Stimulated activated CD8-positive, alpha-beta memory T cell treated with anti-CD3 and anti-CD28 coated beads, Interleukin-15, amount 100 ng/mL, for 1 hour (primary cell): Measurements from ENCODE around the gene MAP3K19.
"Not testable (repeated sequence)": the region's sequence is repeated elsewhere in the genome, so short reads cannot be mapped to it uniquely, and the experiment has no call there.

Source experiments
- DNase-seq: peaks from one replicate; pipeline ENCODE4 v3.0.0-alpha.2; 2020; ENCODE audit warnings: low read depth

MAP3K19 gene, protein sequence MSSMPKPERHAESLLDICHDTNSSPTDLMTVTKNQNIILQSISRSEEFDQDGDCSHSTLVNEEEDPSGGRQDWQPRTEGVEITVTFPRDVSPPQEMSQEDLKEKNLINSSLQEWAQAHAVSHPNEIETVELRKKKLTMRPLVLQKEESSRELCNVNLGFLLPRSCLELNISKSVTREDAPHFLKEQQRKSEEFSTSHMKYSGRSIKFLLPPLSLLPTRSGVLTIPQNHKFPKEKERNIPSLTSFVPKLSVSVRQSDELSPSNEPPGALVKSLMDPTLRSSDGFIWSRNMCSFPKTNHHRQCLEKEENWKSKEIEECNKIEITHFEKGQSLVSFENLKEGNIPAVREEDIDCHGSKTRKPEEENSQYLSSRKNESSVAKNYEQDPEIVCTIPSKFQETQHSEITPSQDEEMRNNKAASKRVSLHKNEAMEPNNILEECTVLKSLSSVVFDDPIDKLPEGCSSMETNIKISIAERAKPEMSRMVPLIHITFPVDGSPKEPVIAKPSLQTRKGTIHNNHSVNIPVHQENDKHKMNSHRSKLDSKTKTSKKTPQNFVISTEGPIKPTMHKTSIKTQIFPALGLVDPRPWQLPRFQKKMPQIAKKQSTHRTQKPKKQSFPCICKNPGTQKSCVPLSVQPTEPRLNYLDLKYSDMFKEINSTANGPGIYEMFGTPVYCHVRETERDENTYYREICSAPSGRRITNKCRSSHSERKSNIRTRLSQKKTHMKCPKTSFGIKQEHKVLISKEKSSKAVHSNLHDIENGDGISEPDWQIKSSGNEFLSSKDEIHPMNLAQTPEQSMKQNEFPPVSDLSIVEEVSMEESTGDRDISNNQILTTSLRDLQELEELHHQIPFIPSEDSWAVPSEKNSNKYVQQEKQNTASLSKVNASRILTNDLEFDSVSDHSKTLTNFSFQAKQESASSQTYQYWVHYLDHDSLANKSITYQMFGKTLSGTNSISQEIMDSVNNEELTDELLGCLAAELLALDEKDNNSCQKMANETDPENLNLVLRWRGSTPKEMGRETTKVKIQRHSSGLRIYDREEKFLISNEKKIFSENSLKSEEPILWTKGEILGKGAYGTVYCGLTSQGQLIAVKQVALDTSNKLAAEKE (N-terminal part only)

DNA sequence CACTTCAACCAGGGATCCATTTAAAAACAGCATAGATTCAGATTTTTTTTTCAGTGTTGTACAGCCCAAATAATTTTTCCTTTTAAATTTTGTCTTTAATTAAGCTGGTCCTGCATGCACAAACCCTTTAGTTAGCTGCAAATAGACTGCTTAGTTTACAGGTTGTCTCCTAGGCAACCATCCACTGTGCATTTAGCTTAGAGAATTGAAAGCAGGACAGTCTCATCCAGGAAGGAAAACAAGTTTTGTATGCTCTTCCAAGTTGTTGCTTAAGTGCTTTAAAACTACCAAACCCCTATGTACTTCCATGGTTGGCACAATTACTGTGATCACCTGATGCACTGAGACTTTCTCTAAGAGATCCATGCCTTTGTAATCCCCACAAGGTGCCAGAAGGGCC, at the start of gene MAP3K19:
MAP3K19 (minus strand) TSS at position 148 of the 400 bp plus-strand sequence. CDS start 22,800 bp downstream, outside the sequence.
- no peak for DNase-seq

DNA sequence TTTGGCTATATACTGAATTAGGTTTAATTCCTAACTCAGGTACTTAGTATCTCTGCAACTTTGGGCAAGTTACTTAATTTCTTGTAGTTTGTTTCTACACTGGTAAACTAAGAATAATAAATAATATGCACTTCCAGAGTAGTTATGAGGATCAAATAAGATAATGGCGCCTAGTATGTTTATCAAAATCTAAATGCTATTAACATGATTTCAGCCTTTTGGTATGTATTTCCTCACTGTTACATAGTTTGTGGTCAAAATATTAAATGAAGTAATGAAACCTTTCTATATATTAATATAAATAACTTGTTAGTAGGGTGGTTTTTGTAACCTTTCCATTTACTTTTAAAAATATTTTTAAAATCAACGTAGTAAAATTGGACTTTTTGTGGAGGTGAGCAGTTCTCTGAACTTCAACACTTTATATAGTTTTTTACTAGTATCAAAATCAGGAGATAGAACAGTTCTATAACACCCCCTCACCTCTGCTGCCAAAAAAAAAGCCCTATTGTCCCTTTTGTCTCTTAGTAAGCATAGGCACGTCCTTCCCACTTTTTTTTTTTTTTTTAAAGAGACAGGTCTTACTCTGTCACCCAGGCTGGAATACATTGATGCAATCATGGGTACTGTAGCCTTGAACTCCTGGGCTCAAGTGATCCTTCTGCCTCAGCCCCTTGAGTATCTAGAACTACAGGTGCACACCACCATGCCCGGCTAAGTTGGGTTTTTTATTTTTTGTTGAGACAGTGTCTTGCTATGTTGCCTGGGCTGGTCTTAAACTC, 49.6 kb upstream of the MAP3K19 start:
- no peak for DNase-seq

DNA sequence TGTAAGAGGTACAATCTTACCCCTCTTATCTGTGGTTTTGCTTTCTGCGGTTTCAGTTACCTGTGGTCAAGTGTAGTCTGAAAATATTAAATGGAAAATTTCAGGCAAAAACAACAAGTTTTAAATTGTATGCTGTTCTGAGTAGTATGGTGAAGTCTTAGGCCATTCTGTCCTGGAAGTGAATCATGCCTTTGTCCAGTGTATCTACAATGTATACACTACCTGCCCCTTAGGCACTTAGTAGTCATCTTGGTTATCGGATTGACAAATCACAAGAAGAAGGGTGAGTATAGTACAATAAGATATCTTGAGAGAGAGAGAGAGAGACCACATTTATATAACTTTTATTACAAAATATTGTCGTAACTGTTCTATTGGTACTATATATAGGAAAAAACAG, 48.3 kb upstream of the MAP3K19 start:
- no peak for DNase-seq

DNA sequence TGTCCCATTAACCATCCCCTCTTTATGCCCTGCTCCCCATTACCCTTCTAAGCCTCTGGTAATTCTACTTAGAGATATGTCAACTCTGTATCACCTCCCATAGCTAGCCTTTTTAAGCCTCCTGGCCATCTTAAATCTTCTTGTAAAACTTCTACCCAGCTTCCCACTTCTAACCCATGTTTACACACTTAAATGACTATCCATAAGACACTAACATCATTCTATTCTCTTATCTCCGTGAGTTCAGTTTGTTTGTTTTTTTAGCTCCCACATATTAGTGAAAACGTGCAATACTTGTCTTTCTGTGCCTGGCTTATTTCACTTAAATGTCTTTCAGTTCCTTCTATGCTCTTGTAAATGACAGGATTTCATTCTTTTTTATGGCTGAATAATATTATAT, 47.3 kb upstream of the MAP3K19 start:
- no peak for DNase-seq

DNA sequence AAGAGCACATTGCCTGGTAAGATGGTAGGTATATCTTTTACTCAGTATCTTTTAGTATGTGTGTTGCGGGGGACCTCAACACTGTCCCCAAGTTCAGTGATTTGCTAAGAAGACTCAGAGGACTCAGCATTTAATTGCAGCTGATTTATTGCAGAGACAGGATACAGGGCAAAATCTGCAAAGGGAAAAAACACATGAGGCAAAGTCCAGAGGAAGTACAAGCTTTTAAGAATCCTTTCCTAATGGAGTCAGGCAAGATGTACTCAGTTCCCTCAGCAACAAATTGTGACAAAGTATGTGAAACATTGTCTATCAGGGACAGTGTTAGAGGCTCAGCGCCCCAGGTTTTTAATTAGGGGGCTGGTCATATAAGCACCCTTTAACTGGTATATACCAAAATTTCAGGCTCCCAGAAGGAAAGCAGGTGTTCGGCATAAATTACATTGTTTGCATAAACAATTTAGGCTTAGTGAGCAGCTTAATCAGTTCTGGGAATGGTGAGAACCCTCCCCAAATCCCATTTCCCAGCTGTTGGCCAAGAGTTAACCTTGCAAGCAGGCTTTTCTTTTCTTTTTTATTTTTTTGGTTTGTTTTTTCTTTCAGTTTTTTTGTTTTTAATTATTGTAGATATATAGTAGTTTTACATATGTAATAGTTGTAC, 46.6 kb upstream of the MAP3K19 start:
- no peak for DNase-seq

DNA sequence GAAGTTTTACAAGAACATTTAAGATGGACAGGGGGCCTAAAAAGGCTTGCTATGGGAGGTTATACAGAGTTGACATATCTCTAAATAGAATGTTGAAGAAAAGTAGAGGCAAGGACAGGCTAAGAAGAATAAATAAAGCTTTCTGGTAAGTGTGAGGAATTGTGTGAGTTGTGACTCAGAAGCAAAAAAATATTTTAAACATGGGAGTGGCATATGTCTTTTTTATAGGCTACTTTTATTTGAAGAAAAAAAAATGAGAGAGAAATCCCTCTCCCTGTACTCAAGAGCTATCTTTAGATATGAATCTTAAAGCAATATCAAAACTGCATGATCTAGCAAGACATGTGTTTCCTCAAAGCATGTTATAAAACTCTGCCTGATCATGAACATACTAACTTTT, 45.9 kb upstream of the MAP3K19 start:
- DNase-seq = no peak

DNA sequence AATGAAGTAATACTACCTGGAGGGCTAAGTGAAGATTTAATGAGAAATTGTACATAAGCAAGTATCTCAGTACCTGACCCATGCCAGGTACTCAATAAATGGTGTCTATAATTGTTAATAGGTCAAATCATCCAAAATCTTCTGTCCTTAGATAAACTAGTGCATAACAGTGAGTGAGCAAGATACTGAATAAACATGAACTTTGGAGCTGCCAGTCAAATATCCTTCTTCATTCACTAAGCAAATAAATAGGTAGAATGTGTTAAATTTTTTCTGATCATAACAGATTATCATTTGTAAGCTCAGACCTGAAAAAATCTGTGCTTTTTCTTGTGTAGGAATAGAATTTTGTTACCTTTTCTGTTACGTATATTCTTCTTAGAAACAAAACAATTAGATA, 44.4 kb upstream of the MAP3K19 start:
- DNase-seq = no peak

DNA sequence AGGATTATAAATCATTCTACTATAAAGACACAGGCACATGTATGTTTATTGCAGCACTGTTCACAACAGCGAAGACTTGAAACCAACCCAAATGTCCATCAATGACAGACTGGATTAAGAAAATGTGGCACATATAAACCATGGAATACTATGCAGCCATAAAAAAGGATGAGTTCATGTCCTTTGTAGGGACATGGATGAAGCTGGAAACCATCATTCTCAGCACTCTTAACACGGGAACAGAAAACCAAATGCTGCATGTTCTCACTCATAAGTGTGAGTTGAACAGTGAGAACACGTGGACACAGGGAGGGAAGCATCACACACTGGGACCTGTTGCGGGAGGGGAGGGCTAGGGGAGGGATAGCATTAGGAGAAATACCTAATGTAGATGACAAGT, 42.4 kb upstream of the MAP3K19 start:
- DNase-seq = not testable (repeated sequence)

DNA sequence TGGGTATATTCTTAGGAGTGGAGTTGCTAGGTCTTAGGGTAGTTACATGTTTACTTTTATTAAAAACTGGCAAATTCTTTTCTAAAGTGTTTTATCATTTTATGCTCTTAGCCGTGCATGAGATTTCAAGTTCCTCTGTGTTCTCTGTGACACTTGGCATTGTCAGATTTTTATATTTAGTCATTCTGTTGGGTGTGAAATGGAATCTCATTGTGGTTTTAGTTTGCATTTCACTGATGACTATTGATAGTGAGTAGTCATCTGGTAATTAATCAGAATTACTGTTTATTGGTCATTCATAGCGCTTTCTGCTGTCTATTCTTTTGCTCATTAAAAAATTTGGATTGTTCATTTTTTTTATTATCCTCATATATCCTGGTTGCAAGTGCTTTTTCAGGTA, 39.0 kb upstream of the MAP3K19 start:
- DNase-seq = no peak

DNA sequence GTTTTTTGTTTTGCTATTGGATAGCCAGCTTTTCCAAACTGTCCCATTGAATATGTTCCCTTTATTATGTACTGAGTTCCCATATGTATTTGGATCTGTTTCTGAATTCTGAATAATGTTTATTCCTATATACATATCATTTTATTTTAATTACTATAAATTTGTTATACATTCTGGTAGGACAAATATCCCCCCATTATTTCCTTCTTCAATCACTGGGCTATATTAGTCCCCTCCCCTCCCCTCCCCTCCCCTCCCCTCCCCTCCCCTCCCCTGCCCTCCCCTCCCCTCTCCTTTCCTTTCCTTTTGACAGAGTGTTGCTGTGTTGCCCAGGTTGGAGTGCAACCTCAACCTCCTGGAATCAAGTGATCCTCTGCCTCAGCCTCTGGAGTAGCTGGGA, 31.2 kb upstream of the MAP3K19 start:
- DNase-seq = no peak

DNA sequence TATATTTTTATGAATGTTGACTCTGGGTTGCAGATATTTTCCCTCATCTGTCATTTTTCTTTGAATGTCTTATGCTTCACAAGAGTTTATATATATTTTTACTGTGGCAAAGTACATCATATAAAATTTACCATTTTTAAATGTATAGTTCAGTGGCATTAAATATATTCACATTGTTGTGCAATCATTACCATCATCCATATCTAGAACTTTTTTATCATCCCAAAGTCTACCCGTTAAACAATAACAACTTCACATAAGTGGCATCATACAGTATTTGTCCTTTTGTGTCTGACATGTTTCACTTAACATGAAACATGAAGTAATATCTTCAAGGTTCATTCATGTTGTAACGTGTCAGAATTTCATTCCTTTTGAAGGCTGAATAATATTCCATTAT, 29.3 kb upstream of the MAP3K19 start:
- no peak for DNase-seq

DNA sequence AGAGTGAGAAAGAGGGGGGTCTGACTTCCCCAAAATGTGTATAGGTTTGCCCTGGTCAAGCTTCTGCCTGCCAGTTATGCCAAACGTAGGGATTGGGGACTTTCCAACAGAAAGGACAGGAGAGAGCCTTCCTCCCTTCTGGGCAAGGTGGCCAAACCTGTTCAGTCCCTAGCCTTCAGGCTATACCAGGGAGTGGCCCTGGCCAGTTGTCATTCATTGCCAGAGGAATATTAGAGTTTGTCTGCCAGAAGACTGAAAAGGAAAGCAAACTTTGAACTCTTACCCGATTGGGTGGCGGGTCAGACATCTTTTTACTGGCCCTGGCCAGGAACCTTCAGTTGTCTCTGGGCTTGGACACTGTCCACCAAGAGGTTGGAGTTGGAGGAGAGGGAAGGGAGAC, 27.0 kb upstream of the MAP3K19 start:
- DNase-seq = no peak

DNA sequence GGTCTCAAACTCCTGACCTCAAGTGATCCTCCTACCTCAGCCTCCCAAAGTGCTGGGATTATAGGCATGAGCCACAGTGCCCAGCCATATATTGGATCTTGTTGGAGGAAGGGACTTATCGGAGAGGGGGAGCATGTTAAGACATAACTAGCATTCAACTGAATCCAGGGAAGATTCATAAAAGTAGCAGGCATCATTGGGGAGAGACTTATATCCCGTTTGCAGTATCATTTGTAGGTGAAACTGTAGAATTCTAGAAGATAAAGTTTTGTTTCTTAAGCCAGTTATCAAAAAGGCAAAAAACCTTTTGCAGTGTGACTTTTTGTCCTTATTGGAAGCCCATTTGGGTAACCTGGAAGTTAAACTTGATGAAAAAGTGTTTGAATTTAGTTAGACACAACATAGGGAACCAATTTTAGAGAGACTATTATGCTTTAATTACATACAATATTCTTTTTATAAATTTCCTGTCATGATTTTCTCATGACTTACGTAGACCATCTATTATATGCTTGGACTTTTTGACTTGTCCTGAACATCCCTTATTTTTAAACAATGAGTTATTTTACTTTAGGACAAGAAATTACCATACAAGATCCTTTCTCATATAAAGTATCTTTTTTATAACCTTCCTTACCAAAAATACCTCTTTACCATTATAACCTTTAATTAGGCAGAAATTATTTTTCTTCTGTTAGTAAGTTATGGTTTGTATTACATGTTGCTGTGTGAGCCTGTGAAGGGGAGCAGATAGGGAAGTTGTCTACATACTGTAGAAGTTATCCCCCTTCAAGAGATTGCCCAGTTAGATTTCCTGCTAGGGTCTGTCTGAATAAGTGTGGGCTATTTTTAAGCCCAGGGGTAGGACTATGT, 25.1 kb upstream of the MAP3K19 start:
- no peak for DNase-seq

DNA sequence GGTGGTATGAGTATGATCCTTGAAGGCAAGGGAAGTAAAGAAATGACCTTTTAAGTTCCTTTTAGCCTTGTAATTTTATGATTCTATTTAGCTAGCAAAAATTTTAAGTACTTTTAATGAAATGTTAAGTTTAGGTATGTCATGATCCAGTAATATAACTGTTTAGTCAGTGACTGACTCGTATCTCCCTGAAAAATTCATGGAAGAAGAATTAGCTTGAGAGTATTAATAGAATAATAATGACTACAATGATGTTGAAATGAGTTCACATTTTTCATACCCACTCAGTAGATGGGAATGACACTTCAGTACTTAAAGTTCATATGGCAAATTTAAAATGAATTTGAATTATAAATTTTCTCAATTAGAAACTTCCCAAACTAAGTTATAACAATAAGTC, 19.5 kb upstream of the MAP3K19 start:
- DNase-seq = no peak

DNA sequence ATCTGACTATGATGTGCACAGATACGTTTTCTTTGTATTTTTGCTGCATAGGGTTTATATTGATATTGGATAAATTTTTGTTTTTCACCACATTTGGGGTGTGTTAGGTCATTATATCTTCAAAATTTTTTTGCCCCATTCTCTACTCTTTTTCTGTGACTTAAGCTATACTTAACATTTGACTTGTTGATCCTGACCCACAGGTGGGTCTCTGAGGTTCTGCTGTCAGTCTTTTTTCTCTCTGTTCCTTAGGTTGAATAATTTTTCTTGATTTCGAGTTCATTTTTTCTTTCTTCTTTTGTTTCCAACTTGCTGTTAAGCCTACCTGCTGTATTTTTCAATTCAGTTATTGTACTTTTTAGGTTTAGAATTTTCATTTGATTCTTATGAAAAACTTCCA, 16.9 kb upstream of the MAP3K19 start:
- DNase-seq = no peak

DNA sequence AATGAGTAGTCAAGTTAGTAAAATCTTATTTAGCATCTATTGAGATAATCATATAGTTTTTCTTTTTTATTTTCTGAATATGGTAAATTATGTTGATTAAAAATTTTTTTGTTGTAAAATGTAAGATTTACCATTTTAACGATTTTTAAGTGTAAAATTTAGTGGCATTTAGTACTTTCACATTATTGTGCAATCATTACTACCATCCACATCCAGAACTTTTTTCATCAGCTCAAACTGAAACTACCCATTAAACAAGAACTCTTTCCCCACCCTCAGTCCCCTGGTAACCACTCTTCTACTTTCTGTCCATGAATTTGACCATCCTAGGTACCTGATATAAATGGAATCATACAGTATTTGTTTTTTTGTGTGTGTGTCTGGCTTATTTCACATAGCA, 16.0 kb upstream of the MAP3K19 start:
- no peak for DNase-seq

DNA sequence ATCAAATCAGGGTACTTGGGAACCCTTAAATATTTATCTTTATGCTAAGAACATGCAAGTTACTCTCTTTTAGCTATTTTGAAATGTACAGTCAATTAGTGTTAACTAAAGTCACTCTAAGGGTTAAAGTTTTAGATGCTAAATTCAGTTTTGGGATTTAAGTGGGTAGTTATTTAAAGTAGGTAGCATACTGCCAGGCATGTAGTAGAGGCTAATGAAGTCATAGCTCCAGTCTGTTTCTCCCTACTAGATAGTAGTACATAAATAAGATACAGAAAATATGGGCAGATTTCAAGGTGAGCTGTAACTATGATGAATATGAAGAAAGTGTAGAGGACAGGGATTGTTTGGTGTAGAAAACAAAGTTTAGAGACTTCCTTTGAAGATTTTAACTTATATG, 12.3 kb upstream of the MAP3K19 start:
- no peak for DNase-seq

DNA sequence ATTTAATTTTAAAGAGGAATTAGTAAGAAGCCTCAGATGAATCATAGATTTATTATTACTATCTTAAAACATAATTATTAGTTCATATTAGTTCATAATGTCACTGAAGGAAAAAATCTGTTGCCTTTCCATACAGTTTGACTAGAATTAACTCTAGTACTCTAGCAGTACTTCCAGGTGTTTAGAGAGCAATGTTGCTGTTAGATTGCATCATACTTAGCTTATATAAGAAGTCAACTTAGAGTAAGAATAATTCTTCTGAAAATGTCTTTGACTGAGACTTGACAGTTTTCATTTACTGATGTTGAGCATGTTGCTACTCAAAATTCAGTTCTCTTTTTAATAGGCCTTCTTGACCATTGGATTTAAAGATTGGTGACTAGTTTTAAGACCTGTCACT, 9.5 kb upstream of the MAP3K19 start:
- DNase-seq = no peak

DNA sequence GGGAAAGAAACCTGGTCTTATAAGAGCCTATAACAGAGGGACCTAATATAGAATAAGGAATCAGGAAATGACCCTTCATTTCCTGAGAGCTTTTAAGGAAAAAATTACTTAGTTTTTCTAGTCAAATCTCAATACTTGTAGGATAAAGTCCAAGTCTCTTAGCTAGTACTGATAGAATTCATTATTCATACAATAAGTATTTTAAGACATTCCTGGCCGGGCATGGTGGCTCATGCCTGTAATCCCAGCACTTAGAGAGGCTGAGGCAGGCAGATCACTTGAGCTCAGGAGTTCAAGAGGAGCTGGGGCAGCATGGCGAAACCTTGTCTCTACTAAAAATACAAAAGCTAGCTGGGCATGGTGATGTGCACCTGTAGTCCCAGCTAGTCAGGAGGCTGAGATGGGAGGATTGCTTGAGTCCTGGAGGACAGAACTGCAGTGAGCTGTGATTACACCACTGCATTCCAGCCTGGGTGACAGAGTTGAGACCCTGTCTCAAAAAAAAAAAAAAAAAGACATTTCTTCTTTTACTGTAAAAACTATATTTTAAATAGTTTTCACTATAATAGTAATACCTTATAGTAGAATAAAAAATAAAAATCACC, 8.0 kb upstream of the MAP3K19 start:
- DNase-seq = no peak

DNA sequence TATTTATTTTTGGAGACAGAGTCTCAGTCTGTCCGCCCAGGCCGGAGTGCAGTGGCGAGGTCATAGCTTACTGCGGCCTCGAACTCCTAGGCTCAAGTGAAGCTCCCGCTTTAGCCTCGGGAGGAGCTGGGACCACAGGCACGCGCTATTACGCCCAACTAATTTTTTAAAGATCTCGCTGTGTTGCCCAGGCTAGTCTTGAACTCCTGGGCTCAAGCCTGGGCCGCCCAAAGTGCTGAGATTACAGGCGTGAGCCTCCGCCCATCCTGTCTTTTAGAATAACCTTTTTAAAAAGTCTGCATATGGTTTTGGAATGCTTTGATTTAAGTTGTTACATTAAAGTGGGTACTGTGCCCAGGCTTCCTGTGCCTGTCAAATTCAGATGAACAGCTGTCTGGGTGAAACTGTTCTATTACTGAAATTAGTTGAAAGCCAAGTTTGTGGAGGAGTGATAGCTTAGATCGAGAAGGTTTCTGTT, 5.8 kb upstream of the MAP3K19 start:
- no peak for DNase-seq
